AG08396 (cell line): Measurements from ENCODE around the gene ERI2.

Source experiments
- DNase-seq: peaks from one replicate; pipeline ENCODE4 v3.0.0; 2012; ENCODE audit warnings: low spot score, mixed read lengths

The ERI2 gene, protein sequence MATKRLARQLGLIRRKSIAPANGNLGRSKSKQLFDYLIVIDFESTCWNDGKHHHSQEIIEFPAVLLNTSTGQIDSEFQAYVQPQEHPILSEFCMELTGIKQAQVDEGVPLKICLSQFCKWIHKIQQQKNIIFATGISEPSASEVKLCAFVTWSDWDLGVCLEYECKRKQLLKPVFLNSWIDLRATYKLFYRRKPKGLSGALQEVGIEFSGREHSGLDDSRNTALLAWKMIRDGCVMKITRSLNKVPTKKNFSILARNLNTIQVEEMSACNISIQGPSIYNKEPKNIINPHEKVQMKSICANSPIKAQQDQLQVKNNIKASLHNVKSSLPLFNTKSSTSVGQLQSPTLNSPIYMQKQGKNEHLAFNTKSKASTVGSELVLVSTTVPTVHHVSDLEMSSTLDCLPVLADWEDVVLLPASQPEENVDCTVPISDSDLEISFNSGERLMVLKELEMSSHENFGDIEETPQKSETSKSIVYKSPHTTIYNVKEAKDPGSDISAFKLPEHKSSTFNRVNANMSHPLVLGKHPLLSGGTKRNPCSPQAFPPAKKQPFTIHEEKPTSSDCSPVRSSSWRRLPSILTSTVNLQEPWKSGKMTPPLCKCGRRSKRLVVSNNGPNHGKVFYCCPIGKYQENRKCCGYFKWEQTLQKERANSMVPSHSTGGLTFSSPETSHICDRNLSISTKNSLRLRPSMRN

GRCh38 chr16:20806168-20807050, at the start of gene ERI2, which contains the start of gene REXO5:
ERI2 (minus strand) TSS chr16:20806472; CDS start chr16:20806430, 42 bp downstream.
REXO5 (plus strand) TSS chr16:20806527; CDS start chr16:20806954, 427 bp downstream.
- peak; percentile 95 for DNase-seq

DNA sequence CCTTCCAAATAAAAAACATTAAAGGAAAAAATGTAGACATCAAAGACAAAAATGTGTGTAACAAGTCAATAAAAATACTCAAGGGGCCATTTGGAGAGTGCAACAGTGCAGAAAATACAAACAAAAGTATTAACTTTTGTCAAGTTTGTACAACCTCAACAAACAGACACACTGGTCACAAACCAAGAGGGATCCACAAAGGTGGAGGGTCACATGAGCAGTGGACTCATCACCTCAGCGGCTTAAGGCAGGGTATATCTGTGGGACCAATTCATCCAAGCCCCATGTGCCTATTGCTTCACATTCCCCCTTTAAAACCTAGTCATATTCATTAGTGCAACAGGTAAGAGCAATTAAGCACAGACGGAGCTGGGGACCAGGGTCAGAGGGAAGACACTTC, 48.7 kb upstream of the ERI2 start:
- no peak for DNase-seq

GRCh38 chr16:20853981-20854620, 47.8 kb upstream of the ERI2 start:
- no peak for DNase-seq

- no peak for DNase-seq
These were observed 46.9 kb upstream of the ERI2 start for GRCh38 chr16:20853143-20853542.

- DNase-seq, result peak; percentile 79
These were observed 45.3 kb upstream of the ERI2 start for GRCh38 chr16:20851601-20852000.

- DNase-seq, result no peak
These were observed 44.7 kb upstream of the ERI2 start for GRCh38 chr16:20850981-20851380.

- DNase-seq, result peak; percentile 54
These were observed 43.5 kb upstream of the ERI2 start for GRCh38 chr16:20849589-20850390.

- no peak for DNase-seq
These were observed 41.3 kb upstream of the ERI2 start for GRCh38 chr16:20847550-20847949.

- DNase-seq, result no peak
These were observed 40.3 kb upstream of the ERI2 start for GRCh38 chr16:20846551-20846950.

- DNase-seq, result no peak
These were observed 39.8 kb upstream of the ERI2 start for GRCh38 chr16:20846030-20846429.

DNA sequence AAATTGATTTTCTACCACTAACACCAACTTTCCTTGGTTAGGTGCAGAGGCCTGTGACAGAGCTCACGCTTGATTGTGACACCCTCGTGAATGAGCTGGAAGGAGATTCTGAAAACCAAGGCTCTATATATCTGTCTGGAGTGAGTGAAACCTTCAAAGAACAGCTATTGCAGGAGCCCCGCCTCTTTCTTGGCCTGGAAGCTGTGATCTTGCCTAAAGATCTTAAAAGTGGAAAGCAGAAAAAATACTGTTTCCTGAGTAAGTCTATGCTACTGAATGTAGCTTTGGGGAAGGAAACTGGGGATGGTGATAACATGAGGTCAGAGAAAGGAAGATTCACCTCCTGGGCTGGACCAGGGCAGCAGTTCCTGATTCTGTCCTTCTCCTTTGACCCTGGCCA, 38.3 kb upstream of the ERI2 start:
- no peak for DNase-seq

DNA sequence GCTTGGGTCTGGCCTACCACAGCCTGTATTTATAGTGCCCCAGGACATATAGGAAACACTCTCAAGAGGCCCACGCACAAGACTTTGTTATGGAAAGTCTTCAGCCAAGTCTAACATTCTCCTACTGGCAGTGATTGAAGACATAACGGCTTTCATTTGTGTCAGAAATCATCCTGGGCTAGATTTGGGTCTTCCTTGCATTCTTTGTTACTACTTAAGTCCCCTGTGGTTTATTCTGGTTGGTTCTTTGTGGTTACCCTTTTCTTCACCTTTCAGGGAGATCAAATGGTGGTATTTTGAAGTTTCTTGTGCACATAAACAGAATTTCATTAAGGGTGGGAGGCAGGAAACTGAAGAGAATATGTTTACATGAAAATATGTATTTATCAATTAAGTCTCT, 37.8 kb upstream of the ERI2 start:
- no peak for DNase-seq

DNA sequence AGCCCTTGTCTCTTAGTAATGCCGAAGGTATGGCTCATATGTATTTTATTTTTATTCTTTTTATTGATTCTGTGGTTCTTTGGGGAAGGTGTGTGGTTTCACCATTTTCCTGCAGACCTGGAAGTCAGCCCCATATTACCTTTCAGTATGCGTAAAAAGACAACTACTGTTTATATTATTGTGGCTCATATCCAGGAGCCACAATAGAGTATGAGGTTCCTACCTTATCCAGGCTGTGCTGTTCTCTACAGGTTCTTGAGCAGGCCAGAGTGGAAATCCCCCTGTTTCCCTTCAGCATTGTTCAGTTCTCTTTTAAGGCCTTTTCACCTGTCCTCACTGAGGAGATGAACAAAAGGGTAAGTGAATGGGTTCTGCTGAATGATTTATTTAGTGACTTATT, 33.2 kb upstream of the ERI2 start:
- no peak for DNase-seq

- no peak for DNase-seq
These were observed 32.0 kb upstream of the ERI2 start for GRCh38 chr16:20838240-20838639.

DNA sequence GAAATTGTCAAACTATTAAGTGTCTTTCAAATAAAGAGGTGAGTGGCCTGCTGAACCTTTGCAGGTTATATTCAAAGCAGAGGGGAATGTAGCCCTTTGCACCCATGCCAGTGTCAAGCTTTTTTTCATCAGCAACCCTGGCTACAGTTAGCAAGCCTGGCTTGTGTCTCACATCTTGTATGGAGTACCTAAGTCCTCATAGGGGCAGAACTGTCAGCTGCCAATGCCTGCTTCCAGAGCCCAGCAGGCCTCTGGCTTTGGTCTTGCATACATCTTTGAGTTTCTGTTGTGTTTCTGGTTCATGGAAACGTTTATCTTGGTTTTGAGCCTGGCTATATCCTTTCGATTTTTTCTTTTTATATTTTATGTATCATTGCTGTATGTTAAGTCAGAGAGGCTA, 26.8 kb upstream of the ERI2 start:
- no peak for DNase-seq

DNA sequence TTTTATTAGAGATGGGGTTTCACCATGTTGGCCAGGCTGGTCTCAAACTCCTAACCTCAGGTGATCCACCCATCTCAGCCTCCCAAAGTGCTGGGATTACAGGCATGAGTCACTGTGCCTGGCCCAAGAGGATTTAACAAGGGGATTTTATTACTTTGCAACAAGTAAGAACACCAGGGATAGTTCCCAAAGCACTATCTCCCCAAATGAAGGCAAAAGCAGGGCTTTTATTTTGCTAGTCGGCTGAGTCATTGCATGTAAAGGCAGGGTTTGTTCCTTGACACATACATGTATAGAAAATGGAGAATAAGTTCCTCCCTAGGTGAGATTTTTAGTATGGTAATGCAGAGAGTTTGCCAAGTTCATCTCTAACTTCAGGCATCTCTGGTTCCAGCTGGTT, 24.1 kb upstream of the ERI2 start:
- DNase-seq, result no peak

- DNase-seq, result no peak
These were observed 23.3 kb upstream of the ERI2 start for GRCh38 chr16:20829536-20829935.

GRCh38 chr16:20826039-20826566, 19.8 kb upstream of the ERI2 start:
- DNase-seq, result no peak

DNA sequence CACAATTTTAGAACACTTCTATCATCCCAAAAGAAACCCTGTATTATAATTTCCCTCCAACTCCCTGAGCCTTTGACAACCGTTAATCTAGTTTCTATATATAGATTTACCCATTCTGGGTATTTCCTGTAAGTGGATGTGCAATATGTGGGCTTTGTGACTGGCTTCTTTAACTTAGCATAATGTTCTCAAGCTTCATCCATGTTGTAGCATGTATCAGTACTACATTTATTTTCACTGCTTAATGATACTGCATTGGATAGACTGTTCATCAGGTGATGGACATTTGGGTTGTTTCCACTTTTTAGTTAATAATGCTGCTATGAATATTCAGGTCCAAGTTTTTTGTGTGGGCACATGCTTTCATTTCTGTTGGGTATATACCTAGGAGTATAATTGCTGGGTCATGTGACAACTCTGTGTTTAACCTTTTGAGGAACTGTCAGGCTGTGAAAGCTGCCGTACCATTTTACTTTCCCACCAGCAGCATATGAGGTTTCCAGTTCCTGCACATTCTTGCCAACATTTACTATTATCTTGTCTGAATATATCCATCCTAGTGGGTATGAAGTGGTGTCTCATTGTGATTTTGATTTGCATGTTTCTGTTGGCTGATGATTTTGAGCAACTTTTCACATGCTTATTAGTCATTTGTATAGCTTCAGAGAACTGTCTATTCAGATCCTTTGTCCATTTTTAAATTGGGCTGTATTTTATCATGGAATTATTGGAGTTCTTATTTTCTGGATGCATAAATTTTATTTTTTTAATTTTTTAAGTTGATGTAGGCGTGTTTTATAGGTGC, 16.5 kb upstream of the ERI2 start:
- no peak for DNase-seq

DNA sequence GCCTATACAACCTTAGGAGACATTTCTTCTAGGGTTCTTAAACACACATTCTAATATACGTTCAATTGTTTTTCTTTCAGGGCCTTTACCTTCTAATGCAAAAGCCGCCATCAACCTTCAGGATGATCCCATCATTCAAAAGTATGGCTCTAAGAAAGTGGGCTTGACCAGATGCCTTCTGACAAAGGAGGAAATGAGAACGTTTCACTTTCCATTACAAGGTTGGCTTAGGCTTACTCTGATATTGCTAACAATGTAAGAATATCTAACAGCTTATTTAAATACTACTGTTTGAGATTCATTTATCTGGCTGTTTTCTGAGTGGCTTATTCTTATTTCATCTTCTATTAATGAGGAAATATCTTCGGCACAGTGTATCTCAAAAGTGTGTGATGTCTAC, 15.4 kb upstream of the ERI2 start:
- DNase-seq, result no peak
